OCI-LY7 (cell line): ENCODE results near the gene SRP68.

Source experiments
- EZH2phosphoT487 ChIP-seq: fragments of 200-600 bp; sonication (generic); IDR thresholded peaks from 2 replicates; pipeline ENCODE4 v1.6.1; 2018; ENCODE audit warnings: low read depth, borderline replicate concordance, mild to moderate bottlenecking, mixed run types, antibody characterized with exemption, low read length, moderate library complexity, mixed read lengths
- TF ChIP-seq, protein P1 (sequence below): fragments of 200-600 bp; sonication (generic); conservative IDR thresholded peaks from 2 replicates; pipeline ENCODE4 v1.5.1; 2014; ENCODE audit warnings: mild to moderate bottlenecking, antibody characterized with exemption, low read length, moderate library complexity, mixed read lengths

DNA sequence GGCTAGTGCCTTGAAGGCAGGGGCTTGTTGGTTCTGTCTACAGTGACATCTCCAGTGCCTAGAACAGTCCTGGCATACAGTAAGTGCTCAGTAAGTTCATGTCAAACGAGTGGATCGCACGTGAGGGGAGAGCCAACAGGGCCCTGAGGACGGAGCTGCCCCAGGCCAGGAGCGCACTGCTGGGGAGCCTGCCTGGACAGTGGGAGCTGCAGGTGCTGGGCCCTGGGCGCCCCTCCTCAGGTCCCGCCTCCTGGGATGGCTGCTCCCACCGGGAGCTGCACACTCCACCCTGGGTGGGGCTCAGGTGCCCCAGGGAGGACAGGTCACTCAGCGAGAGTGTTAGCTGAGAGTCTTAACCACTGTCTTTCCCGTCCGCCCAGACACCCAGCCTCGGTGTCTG is 47.0 kb downstream of the SRP68 start:
- TF ChIP-seq, protein P1, sequence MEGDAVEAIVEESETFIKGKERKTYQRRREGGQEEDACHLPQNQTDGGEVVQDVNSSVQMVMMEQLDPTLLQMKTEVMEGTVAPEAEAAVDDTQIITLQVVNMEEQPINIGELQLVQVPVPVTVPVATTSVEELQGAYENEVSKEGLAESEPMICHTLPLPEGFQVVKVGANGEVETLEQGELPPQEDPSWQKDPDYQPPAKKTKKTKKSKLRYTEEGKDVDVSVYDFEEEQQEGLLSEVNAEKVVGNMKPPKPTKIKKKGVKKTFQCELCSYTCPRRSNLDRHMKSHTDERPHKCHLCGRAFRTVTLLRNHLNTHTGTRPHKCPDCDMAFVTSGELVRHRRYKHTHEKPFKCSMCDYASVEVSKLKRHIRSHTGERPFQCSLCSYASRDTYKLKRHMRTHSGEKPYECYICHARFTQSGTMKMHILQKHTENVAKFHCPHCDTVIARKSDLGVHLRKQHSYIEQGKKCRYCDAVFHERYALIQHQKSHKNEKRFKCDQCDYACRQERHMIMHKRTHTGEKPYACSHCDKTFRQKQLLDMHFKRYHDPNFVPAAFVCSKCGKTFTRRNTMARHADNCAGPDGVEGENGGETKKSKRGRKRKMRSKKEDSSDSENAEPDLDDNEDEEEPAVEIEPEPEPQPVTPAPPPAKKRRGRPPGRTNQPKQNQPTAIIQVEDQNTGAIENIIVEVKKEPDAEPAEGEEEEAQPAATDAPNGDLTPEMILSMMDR: no peak
- no peak for TF ChIP-seq EZH2phosphoT487
